Kidney (tissue), 14 donors: ENCODE results near the gene AQP9. TPM values are rescaled to one million over a fixed set of nuclear protein-coding genes. Genes with fewer than 3 reads are reported as not detected.

Experiments used
- DNase-seq, 5 donors: peaks; one replicate each; pipeline ENCODE4 v3.0.0-alpha.2; 2013 to 2020
- FAIRE-seq: peaks from 2 replicates; lab custom pipeline; 2012; peaks lifted over from hg19 to GRCh38; lab: Jason Lieb, UNC
- H3K27ac ChIP-seq, 2 donors: one replicate each; pipeline ENCODE4 v1.7.0; 2013; ENCODE audit warnings: low read depth in 2 of 2, low read length in 2 of 2, inconsistent platforms in 1 of 2
- H3K27me3 ChIP-seq: one replicate; pipeline ENCODE4 v1.7.1; 2013; ENCODE audit warnings: low read length, inconsistent platforms; ENCODE audit not compliant: control insufficient read depth, insufficient read depth
- H3K36me3 ChIP-seq, 3 donors: one replicate each; pipeline versions ENCODE4 v1.7.0 to v1.7.1; 2013; ENCODE audit warnings: low read length in 3 of 3, control low read depth in 1 of 3, inconsistent platforms in 1 of 3; ENCODE audit not compliant: insufficient read depth in 3 of 3, control insufficient read depth in 2 of 3
- H3K4me1 ChIP-seq, 3 donors: one replicate each; pipeline versions ENCODE4 v1.7.0 to v1.7.1; 2013; ENCODE audit warnings: low read length in 3 of 3, inconsistent platforms in 1 of 3, low read depth in 1 of 3; ENCODE audit not compliant: control insufficient read depth in 2 of 3, insufficient read depth in 2 of 3
- H3K4me3 ChIP-seq, 3 donors: one replicate each; pipeline versions ENCODE4 v1.7.0 to v1.8.1; 2013; ENCODE audit warnings: low read length in 3 of 3, control low read depth in 1 of 3, inconsistent platforms in 1 of 3
- H3K9ac ChIP-seq, 3 donors: one replicate each; pipeline versions ENCODE4 v1.7.0 to v1.7.1; 2013; ENCODE audit warnings: low read length in 3 of 3, control low read depth in 1 of 3, inconsistent platforms in 1 of 3
- H3K9me3 ChIP-seq, 3 donors: one replicate each; pipeline versions ENCODE4 v1.7.0 to v1.7.1; 2013; ENCODE audit warnings: low read length in 3 of 3, control low read depth in 1 of 3, inconsistent platforms in 1 of 3; ENCODE audit not compliant: control insufficient read depth in 2 of 3, insufficient read depth in 1 of 3
- CTCF ChIP-seq: IDR thresholded peaks from 3 replicates; pipeline ENCODE4 v1.5.1; 2012; ENCODE audit warnings: mild to moderate bottlenecking, moderate library complexity, borderline replicate concordance; ENCODE audit not compliant: insufficient read depth; ENCODE audit errors: extremely low read depth
- intact Hi-C: fragments of 100-400 bp; cut with DNase I; formaldehyde crosslinking; loops from one replicate; pipeline ENCODE4 v1.11.1; 2022
- polyA plus RNA-seq: library from polyadenylated mRNA; stranded (reverse); fragments of 350-450 nt; fragmentation: Illumina TruSeq; extraction: RNeasy Lipid Tissue Mini Kit (QIAGEN cat#74804); gene quantifications from one replicate; pipeline ENCODE4 v1.2.3, GENCODE V29; 2014; ENCODE audit warnings: low read depth, low replicate concordance; ENCODE audit not compliant: insufficient read depth
- total RNA-seq: library from RNA; stranded (reverse); fragmentation: NEBNext Ultra II Directional; extraction: Animal tissue kit (Norgen Biotek cat#: 25700); gene quantifications from one replicate; pipeline ENCODE4 v1.2.1, GENCODE V29; 2021
- donor health status: control.
- donor health status: control.
- donor health status: control.
- donor health status: control.
- donor health status: control.
- donor health status: DM: yes; HTN: yes; CAD: no.
- donor health status: Normal renal cell carcinoma (clear cell type).

Gene AQP9
- total and polyA plus RNA-seq, 2 donors from 2014 or later = 0.30 to 1.4 TPM

GRCh38 chr15:58142827-58143461 is 4.8 kb downstream of the AQP9 start:
- no peak overlapping the region for H3K9ac ChIP-seq
- FAIRE-seq = no peak

GRCh38 chr15:58145606-58146005 is 7.4 kb downstream of the AQP9 start:
- H3K4me1 ChIP-seq = peaks cover 0 to 5% (median 3%) of the 10 kb centered on the region in 3 donors
- no peaks in the 10 kb centered on the region for H3K36me3 ChIP-seq
- no peak overlapping the region for H3K4me3 ChIP-seq
- H3K27me3 ChIP-seq = no peaks in the 10 kb centered on the region
- H3K27ac ChIP-seq = no peak overlapping the region
- TF ChIP-seq CTCF = no peak
- no peak overlapping the region for H3K9ac ChIP-seq
- FAIRE-seq (no peak), DNase-seq (no peak)
- H3K9me3 ChIP-seq = no peaks in the 10 kb centered on the region
- intact Hi-C loops = no loop called here

More at GRCh38 chr15:58142827-58143461, 4.8 kb downstream of the AQP9 start:
- H3K27ac ChIP-seq = no peak overlapping the region
- intact Hi-C loops = no loop called here
- peaks cover 0 to 5% (median 3%) of the 10 kb centered on the region in 3 donors for H3K4me1 ChIP-seq
- H3K4me3 ChIP-seq = no peak overlapping the region
- no peaks in the 10 kb centered on the region for H3K27me3 ChIP-seq
- no peak for DNase-seq
- H3K36me3 ChIP-seq = no peaks in the 10 kb centered on the region
- no peak for TF ChIP-seq CTCF
- H3K9me3 ChIP-seq = no peaks in the 10 kb centered on the region

GRCh38 chr15:58146211-58146610 is 8.0 kb downstream of the AQP9 start:
- DNase-seq (no peak), FAIRE-seq (no peak)
- no peaks in the 10 kb centered on the region for H3K9me3 ChIP-seq
- intact Hi-C loops = no loop called here
- no peak overlapping the region for H3K9ac ChIP-seq
- no peaks in the 10 kb centered on the region for H3K27me3 ChIP-seq
- peak overlapping the region in 1 of 2 donors; percentile 76 for H3K27ac ChIP-seq
- no peaks in the 10 kb centered on the region for H3K36me3 ChIP-seq
- no peak for TF ChIP-seq CTCF
- H3K4me1 ChIP-seq = peaks cover 0 to 5% (median 3%) of the 10 kb centered on the region in 3 donors
- no peak overlapping the region for H3K4me3 ChIP-seq
